Caco-2 (cell line): Measurements from ENCODE around the gene RAB5IF. TPM values are rescaled to one million over a fixed set of nuclear protein-coding genes. Genes with fewer than 3 reads are reported as not detected.

Experiments
- BruUV-seq: library from RNA; stranded (reverse); fragments of 400-500 nt; replicated peaks from 2 replicates; lab custom pipeline; 2021; lab: Mats Ljungman, UMichigan
- CTCF ChIA-PET: fragments of 300-600 bp; sonication (Branson Sonifier 250); formaldehyde crosslinking; loops from one replicate; lab custom pipeline; 2022; ENCODE audit warnings: antibody characterized with exemption; lab: Charles Lee
- POLR2A ChIA-PET: fragments of 300-600 bp; sonication (Branson Sonifier 250); formaldehyde crosslinking; loops from one replicate; lab custom pipeline; 2022; ENCODE audit warnings: antibody characterized with exemption; lab: Charles Lee
- DNase-seq, 2 experiments: peaks; one replicate each; pipeline versions ENCODE4 v3.0.0 to v3.0.0-alpha.2; 2020 to 2022
- H3K27me3 ChIP-seq: replicated peaks from 2 replicates; pipeline ENCODE4 v1.6.0; 2011; ENCODE audit warnings: low read length; ENCODE audit not compliant: control insufficient read depth, insufficient read depth
- H3K36me3 ChIP-seq: 2 replicates; pipeline ENCODE4 v1.5.1; 2011; ENCODE audit warnings: low read length; ENCODE audit not compliant: control insufficient read depth, insufficient read depth
- H3K4me1 ChIP-seq: fragments of 250-450 bp; sonication (Bioruptor Pico); 2 replicates; pipeline ENCODE4 v1.5.1; 2020; ENCODE audit warnings: mild to moderate bottlenecking
- H3K4me3 ChIP-seq: 2 replicates; pipeline ENCODE4 v1.5.1; 2011; ENCODE audit warnings: low read depth, mild to moderate bottlenecking, control low read depth, low read length
- H3K9me3 ChIP-seq: fragments of 250-450 bp; sonication (Bioruptor Pico); 2 replicates; pipeline ENCODE4 v1.5.1; 2020; ENCODE audit warnings: mild to moderate bottlenecking, moderate library complexity
- H3K27ac Mint-ChIP-seq: one replicate; pipeline ENCODE4 v1.8.0; 2022; ENCODE audit warnings: mixed read lengths; ENCODE audit not compliant: unreplicated experiment
- H3K27me3 Mint-ChIP-seq: one replicate; pipeline ENCODE4 v1.8.0; 2022; ENCODE audit warnings: mixed read lengths; ENCODE audit not compliant: insufficient read depth, unreplicated experiment
- H3K36me3 Mint-ChIP-seq: one replicate; pipeline ENCODE4 v1.8.0; 2022; ENCODE audit warnings: mild to moderate bottlenecking, mixed read lengths; ENCODE audit not compliant: insufficient read depth, unreplicated experiment
- H3K4me1 Mint-ChIP-seq: one replicate; pipeline ENCODE4 v1.8.0; 2022; ENCODE audit warnings: low read depth, mixed read lengths; ENCODE audit not compliant: unreplicated experiment
- H3K4me3 Mint-ChIP-seq: one replicate; pipeline ENCODE4 v1.8.0; 2022; ENCODE audit warnings: mild to moderate bottlenecking, moderate library complexity, mixed read lengths; ENCODE audit not compliant: unreplicated experiment
- H3K9me3 Mint-ChIP-seq: one replicate; pipeline ENCODE4 v1.8.0; 2022; ENCODE audit warnings: mixed read lengths; ENCODE audit not compliant: unreplicated experiment
- intact Hi-C: fragments of 100-400 bp; cut with micrococcal nuclease; formaldehyde crosslinking; loops from one replicate; pipeline ENCODE4 v1.10.0; 2022; ENCODE audit not compliant: unreplicated experiment
- total RNA-seq: library from RNA; stranded (reverse); gene quantifications from 2 replicates; pipeline ENCODE4 v1.2.3, GENCODE V29; 2022
- TF ChIP-seq, protein P1 (sequence below), 2 experiments: fragments of 200-600 bp in 1 of 2; IDR thresholded peaks; 1 replicate in 1 of 2; 2 replicates in 1 of 2; pipeline versions ENCODE4 v1.5.1 to v1.8.0; 2011 to 2022; ENCODE audit warnings: antibody characterized with exemption in 1 of 2, control low read depth in 1 of 2, inconsistent platforms in 1 of 2, low read depth in 1 of 2, low read length in 1 of 2, mild to moderate bottlenecking in 1 of 2, moderate library complexity in 1 of 2; ENCODE audit not compliant: insufficient read depth in 1 of 2, severe bottlenecking in 1 of 2, unreplicated experiment in 1 of 2

The RAB5IF gene
- total RNA-seq, 1 experiment from 2014 or later, result 279 TPM

DNA sequence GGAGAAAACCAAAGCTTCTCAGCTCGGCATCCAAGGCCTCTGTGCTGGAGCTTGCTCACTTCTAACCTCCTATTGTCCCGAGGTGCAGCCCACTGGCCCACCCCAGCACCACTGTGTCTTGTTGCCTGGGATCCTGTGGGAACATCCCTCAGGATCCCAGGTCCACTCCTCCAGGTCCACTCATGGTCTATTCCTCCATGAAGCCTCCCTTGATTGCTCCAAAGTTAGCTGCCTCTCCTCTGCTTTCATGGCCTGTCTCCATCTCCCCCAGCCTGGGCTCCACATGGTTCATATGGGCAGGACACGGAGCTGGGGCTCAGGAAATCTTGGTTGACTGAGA lies 26.5 kb downstream of the RAB5IF start:
- no peaks in the 10 kb centered on the region for H3K36me3 ChIP-seq
- intact Hi-C loops, result no loop called here
- H3K4me3 ChIP-seq, result no peak overlapping the region
- TF ChIP-seq, protein P1, sequence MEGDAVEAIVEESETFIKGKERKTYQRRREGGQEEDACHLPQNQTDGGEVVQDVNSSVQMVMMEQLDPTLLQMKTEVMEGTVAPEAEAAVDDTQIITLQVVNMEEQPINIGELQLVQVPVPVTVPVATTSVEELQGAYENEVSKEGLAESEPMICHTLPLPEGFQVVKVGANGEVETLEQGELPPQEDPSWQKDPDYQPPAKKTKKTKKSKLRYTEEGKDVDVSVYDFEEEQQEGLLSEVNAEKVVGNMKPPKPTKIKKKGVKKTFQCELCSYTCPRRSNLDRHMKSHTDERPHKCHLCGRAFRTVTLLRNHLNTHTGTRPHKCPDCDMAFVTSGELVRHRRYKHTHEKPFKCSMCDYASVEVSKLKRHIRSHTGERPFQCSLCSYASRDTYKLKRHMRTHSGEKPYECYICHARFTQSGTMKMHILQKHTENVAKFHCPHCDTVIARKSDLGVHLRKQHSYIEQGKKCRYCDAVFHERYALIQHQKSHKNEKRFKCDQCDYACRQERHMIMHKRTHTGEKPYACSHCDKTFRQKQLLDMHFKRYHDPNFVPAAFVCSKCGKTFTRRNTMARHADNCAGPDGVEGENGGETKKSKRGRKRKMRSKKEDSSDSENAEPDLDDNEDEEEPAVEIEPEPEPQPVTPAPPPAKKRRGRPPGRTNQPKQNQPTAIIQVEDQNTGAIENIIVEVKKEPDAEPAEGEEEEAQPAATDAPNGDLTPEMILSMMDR (IDR thresholded peaks at IDR 0.05; ENCODE audit: insufficient read depth in 1 of 2, low read depth in 1 of 2, low read length in 1 of 2, severe bottlenecking in 1 of 2, unreplicated experiment in 1 of 2), result no peak
- no peaks in the 10 kb centered on the region for H3K27me3 ChIP-seq
- H3K9me3 Mint-ChIP-seq, result no peaks in the 10 kb centered on the region
- H3K4me1 Mint-ChIP-seq, result no peaks in the 10 kb centered on the region
- BruUV-seq, result no TSS peak
- H3K27me3 Mint-ChIP-seq, result no peaks in the 10 kb centered on the region
- H3K36me3 Mint-ChIP-seq, result no peaks in the 10 kb centered on the region
- no peak overlapping the region for H3K4me3 Mint-ChIP-seq
- ChIA-PET POLR2A (no interaction called here), CTCF (no interaction called here)
- H3K4me1 ChIP-seq, result no peaks in the 10 kb centered on the region
- no peak for DNase-seq
- H3K9me3 ChIP-seq, result no peaks in the 10 kb centered on the region
- H3K27ac Mint-ChIP-seq, result no peak overlapping the region

GRCh38 chr20:36632487-36633284 lies 27.1 kb downstream of the RAB5IF start:
- DNase-seq, result peak; percentile 64
- no TSS peak for BruUV-seq
- ChIA-PET CTCF (no interaction called here), POLR2A (no interaction called here)
- no peaks in the 10 kb centered on the region for H3K4me1 Mint-ChIP-seq
- Histone ChIP-seq H3K36me3 (no peaks in the 10 kb centered on the region), H3K4me1 (no peaks in the 10 kb centered on the region), H3K4me3 (no peak overlapping the region), H3K27me3 (no peaks in the 10 kb centered on the region), H3K9me3 (no peaks in the 10 kb centered on the region)
- H3K36me3 Mint-ChIP-seq, result no peaks in the 10 kb centered on the region
- H3K27ac Mint-ChIP-seq, result no peak overlapping the region
- H3K27me3 Mint-ChIP-seq, result no peaks in the 10 kb centered on the region
- intact Hi-C loops, result no loop called here
- H3K4me3 Mint-ChIP-seq, result no peak overlapping the region
- TF ChIP-seq, protein P1 (IDR thresholded peaks at IDR 0.05; ENCODE audit: insufficient read depth in 1 of 2, low read depth in 1 of 2, low read length in 1 of 2, severe bottlenecking in 1 of 2, unreplicated experiment in 1 of 2), result peak; percentile 10 to 69
- H3K9me3 Mint-ChIP-seq, result no peaks in the 10 kb centered on the region

DNA sequence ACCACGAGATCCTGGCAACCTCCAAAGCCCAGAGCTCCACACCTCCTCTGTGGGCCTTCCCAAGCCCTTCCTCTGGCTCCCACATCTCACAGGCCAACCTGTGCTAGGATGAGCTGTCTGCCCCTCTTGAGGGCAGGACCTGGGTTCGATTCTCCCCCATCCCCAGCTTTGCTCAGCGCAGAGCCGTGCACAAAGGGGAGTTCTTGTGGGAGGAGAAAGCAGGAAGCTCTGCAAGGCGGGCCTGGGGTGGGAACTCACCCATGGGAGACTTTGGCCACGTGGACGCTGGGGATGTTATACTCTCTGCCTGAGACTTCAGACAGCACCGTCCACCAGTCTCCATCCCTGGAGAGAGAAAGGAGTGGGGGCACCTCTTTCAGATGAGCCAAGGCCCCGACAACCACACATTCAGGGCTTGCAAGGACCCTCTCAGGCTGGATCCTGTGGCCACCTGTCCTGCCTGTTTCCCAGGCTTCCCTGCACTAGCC lies 27.8 kb downstream of the RAB5IF start:
- BruUV-seq, result no TSS peak
- no peaks in the 10 kb centered on the region for H3K9me3 ChIP-seq
- H3K4me3 Mint-ChIP-seq, result no peak overlapping the region
- intact Hi-C loops, result no loop called here
- no peaks in the 10 kb centered on the region for H3K36me3 ChIP-seq
- TF ChIP-seq, protein P1 (IDR thresholded peaks at IDR 0.05; ENCODE audit: insufficient read depth in 1 of 2, low read depth in 1 of 2, low read length in 1 of 2, severe bottlenecking in 1 of 2, unreplicated experiment in 1 of 2), result no peak
- POLR2A ChIA-PET, result no interaction called here
- no peak for DNase-seq
- no peaks in the 10 kb centered on the region for H3K4me1 ChIP-seq
- no peaks in the 10 kb centered on the region for H3K36me3 Mint-ChIP-seq
- H3K27me3 Mint-ChIP-seq, result no peaks in the 10 kb centered on the region
- no peaks in the 10 kb centered on the region for H3K4me1 Mint-ChIP-seq
- H3K27me3 ChIP-seq, result no peaks in the 10 kb centered on the region
- no peaks in the 10 kb centered on the region for H3K9me3 Mint-ChIP-seq
- no peak overlapping the region for H3K4me3 ChIP-seq
- CTCF ChIA-PET, result no interaction called here
- no peak overlapping the region for H3K27ac Mint-ChIP-seq
